Panc1 (cell line): ENCODE data around the gene TUBB4B. TPM values are rescaled to one million over a fixed set of nuclear protein-coding genes. Genes with fewer than 3 reads are reported as not detected.

Experiments used
- ATAC-seq: fragments of 200-7000 bp; cut with Tn5 transposase; 2 replicates; pipeline ENCODE4 v1.9.1; 2020; ENCODE audit warnings: mild to moderate bottlenecking, moderate library complexity
- Bru-seq: library from RNA; stranded (reverse); fragments of 400-500 nt; gene quantifications from one replicate; lab custom pipeline; 2021; lab: Mats Ljungman, UMichigan
- BruChase-seq, 2 experiments: library from RNA; stranded (reverse); fragments of 400-500 nt; gene quantifications; one replicate each; lab custom pipeline; 2021; lab: Mats Ljungman, UMichigan
- BruUV-seq: library from RNA; stranded (reverse); fragments of 400-500 nt; replicated peaks from 2 replicates; lab custom pipeline; 2021; lab: Mats Ljungman, UMichigan
- CTCF ChIA-PET: fragments of 300-600 bp; sonication (Branson Sonifier 250); formaldehyde crosslinking; loops from one replicate; lab custom pipeline; 2022; ENCODE audit warnings: antibody characterized with exemption; lab: Charles Lee
- POLR2A ChIA-PET: fragments of 300-600 bp; sonication (Branson Sonifier 250); formaldehyde crosslinking; loops from one replicate; lab custom pipeline; 2022; ENCODE audit warnings: antibody characterized with exemption; lab: Charles Lee
- DNase-seq: peaks from one replicate; pipeline ENCODE4 v3.0.0-alpha.2; 2010; ENCODE audit warnings: low read depth, low spot score
- H3K27ac ChIP-seq: 2 replicates; pipeline ENCODE4 v1.5.1; 2011; ENCODE audit warnings: mild to moderate bottlenecking, low read length, inconsistent platforms
- H3K27me3 ChIP-seq: fragments of 200-500 bp; sonication (Bioruptor generic); 2 replicates; pipeline ENCODE4 v1.6.0; 2014; ENCODE audit warnings: low read length, inconsistent platforms; ENCODE audit not compliant: control insufficient read depth, insufficient read depth
- H3K36me3 ChIP-seq: fragments of 200-500 bp; sonication (Bioruptor generic); 2 replicates; pipeline ENCODE4 v1.5.1; 2014; ENCODE audit warnings: inconsistent platforms, mild to moderate bottlenecking, low read length, moderate library complexity; ENCODE audit not compliant: control insufficient read depth, insufficient read depth
- H3K4me1 ChIP-seq: 2 replicates; pipeline ENCODE4 v1.5.1; 2011; ENCODE audit warnings: inconsistent platforms, mild to moderate bottlenecking, low read length, moderate library complexity; ENCODE audit not compliant: control insufficient read depth, insufficient read depth
- H3K4me3 ChIP-seq, 2 experiments: 2 replicates each; pipeline ENCODE4 v1.5.1; 2011 to 2012; ENCODE audit warnings: low read depth in 2 of 2, low read length in 2 of 2, mild to moderate bottlenecking in 2 of 2, inconsistent platforms in 1 of 2, moderate library complexity in 1 of 2
- H3K9me3 ChIP-seq: fragments of 200-500 bp; sonication (Bioruptor generic); 2 replicates; pipeline ENCODE4 v1.5.1; 2014; ENCODE audit warnings: low read depth, mild to moderate bottlenecking, inconsistent platforms, low read length, moderate library complexity; ENCODE audit not compliant: control insufficient read depth, insufficient read depth
- CTCF ChIP-seq: fragments of 450-650 bp; IDR thresholded peaks from 2 replicates; pipeline ENCODE4 v1.5.1; 2017; ENCODE audit warnings: mild to moderate bottlenecking
- POLR2AphosphoS5 ChIP-seq: IDR thresholded peaks from 2 replicates; pipeline ENCODE4 v1.6.1; 2012; ENCODE audit warnings: mild to moderate bottlenecking, low read depth, low read length, moderate library complexity
- REST ChIP-seq, 2 experiments: IDR thresholded peaks; 2 replicates each; pipeline ENCODE4 v1.6.1; 2011 to 2012; ENCODE audit warnings: low read depth in 2 of 2, control low read depth in 1 of 2, low read length in 1 of 2, mild to moderate bottlenecking in 1 of 2, moderate library complexity in 1 of 2; ENCODE audit not compliant: insufficient read depth in 1 of 2
- SIN3A ChIP-seq: IDR thresholded peaks from 2 replicates; pipeline ENCODE4 v1.6.1; 2012; ENCODE audit warnings: low read depth, mild to moderate bottlenecking, low read length, moderate library complexity, borderline replicate concordance; ENCODE audit not compliant: insufficient read depth
- TCF7L2 ChIP-seq: IDR thresholded peaks from 2 replicates; pipeline ENCODE4 v1.6.1; 2011; ENCODE audit warnings: mild to moderate bottlenecking, low read depth, low read length, inconsistent platforms
- in situ Hi-C: cut with HindIII; loops from 2 replicates; pipeline ENCODE4 v1.10.0; 2016; ENCODE audit warnings: low sequenced_read_pairs, low pct_unique_long_range_greater_than_20kb
- intact Hi-C: fragments of 100-400 bp; cut with micrococcal nuclease; formaldehyde crosslinking; loops from one replicate; pipeline ENCODE4 v1.10.0; 2022; ENCODE audit not compliant: unreplicated experiment
- long read RNA-seq: library from polyadenylated mRNA; unstranded; transcript quantifications from one replicate; pipeline ENCODE4 v2.0.0, GENCODE V29; 2021; ENCODE audit not compliant: unreplicated experiment
- polyA plus RNA-seq: library from polyadenylated mRNA; unstranded; fragments of >200 nt; gene quantifications from one replicate; pipeline ENCODE4 v1.2.1, GENCODE V29; 2012; ENCODE audit warnings: missing spikeins; ENCODE audit not compliant: insufficient read length
- total RNA-seq: library from RNA; stranded (reverse); gene quantifications from one replicate; pipeline ENCODE4 v1.2.1, GENCODE V29; 2021; ENCODE audit not compliant: unreplicated experiment

The TUBB4B gene
- total RNA-seq = 265 TPM
- 313 TPM for polyA plus RNA-seq
- Bru-seq, nascent RNA = percentile 93 among the genes with signal in this experiment
- percentile 99 among the genes with signal in this experiment for BruChase-seq, experiment 1, labeled RNA remaining after a 2-hour chase
- percentile 99 among the genes with signal in this experiment for BruChase-seq, experiment 2, labeled RNA remaining after a 6-hour chase
- long read RNA-seq, transcript TUBB4B-201 (4 exons, 1,637 nt) = major isoform, 135 of 783 reads
- long read RNA-seq, partial matches to known transcripts = 13 of 783 reads
- long read RNA-seq, other reads (novel, unspliced or antisense) = 635 of 783 reads

- peaks cover 4% of the 10 kb centered on the region for H3K36me3 ChIP-seq
- in situ Hi-C loops (no loop called here), intact Hi-C loops (no loop called here)
- ATAC-seq = peak; percentile 75
- peak within 1 kb of the TSS; percentile 59 to 70 for H3K4me3 ChIP-seq
- TF ChIP-seq SIN3A = peak; percentile 86; the same call in 1 of the 2 replicates
- 0 out of 2 replicates have a peak, but pooled peaks have one; percentile 38 for TF ChIP-seq TCF7L2
- no peak for TF ChIP-seq CTCF
- TF ChIP-seq POLR2AphosphoS5 = peak; percentile 99
- 0 out of 4 replicates have a peak, but pooled peaks of 1 of the 2 experiments have one; percentile 3 for TF ChIP-seq REST (IDR thresholded peaks at IDR 0.05; ENCODE audit: insufficient read depth in 1 of 2, low read depth in 2 of 2, low read length in 1 of 2)
- no TSS peak for BruUV-seq
- H3K27me3 ChIP-seq = no peaks in the 10 kb centered on the region
- peak within 1 kb of the TSS; percentile 90 for H3K27ac ChIP-seq
- H3K4me1 ChIP-seq = peaks cover 43% of the 10 kb centered on the region
- ChIA-PET POLR2A (interaction anchor here (0.6 kb wide), 4 partner anchors 13 to 90 kb away, joined by 3 to 5 read pairs (median 4); no protein-coding TSS in a partner anchor), CTCF (no interaction called here)
- H3K9me3 ChIP-seq = no peaks in the 10 kb centered on the region
- peak; percentile 96 for DNase-seq
Observed at GRCh38 chr9:137240841-137241489, at the start of gene TUBB4B. Gene TUBB4B (plus strand): TSS chr9:137241287. CDS start chr9:137241361, 74 bp downstream.

GRCh38 chr9:137191691-137192447 is 49.2 kb upstream of the TUBB4B start:
- no peak overlapping the region for H3K4me3 ChIP-seq
- BruUV-seq = no TSS peak
- ATAC-seq (no peak), DNase-seq (no peak)
- CTCF ChIA-PET = interaction anchor here (0.7 kb wide), 1 partner anchor 29 kb away, joined by 5 read pairs; no protein-coding TSS in a partner anchor
- POLR2A ChIA-PET = interaction anchor here (0.6 to 0.7 kb wide), 2 partner anchors 38 to 128 kb away, joined by 5 to 6 read pairs; no protein-coding TSS in a partner anchor
- intact Hi-C loops (no loop called here), in situ Hi-C loops (no loop called here)
- TF ChIP-seq REST (IDR thresholded peaks at IDR 0.05; ENCODE audit: insufficient read depth in 1 of 2, low read depth in 2 of 2, low read length in 1 of 2) = no peak
- TF ChIP-seq CTCF = no peak
- no peak for TF ChIP-seq SIN3A
- no peak for TF ChIP-seq POLR2AphosphoS5
- no peaks in the 10 kb centered on the region; the same call in 1 of the 2 replicates for H3K36me3 ChIP-seq
- H3K27ac ChIP-seq = no peak overlapping the region
- peaks cover 40% of the 10 kb centered on the region for H3K4me1 ChIP-seq
- no peaks in the 10 kb centered on the region for H3K27me3 ChIP-seq
- no peaks in the 10 kb centered on the region for H3K9me3 ChIP-seq
